H9 (cell line): ENCODE results near the gene GSG1L. TPM values are rescaled to one million over a fixed set of nuclear protein-coding genes. Genes with fewer than 3 reads are reported as not detected.

Experiments used
- DNase-seq: peaks from one replicate; pipeline ENCODE4 v3.0.0-alpha.2; 2017
- H2AFZ ChIP-seq: one replicate; pipeline ENCODE4 v1.6.1; 2013; ENCODE audit warnings: mild to moderate bottlenecking, low read length, control low read depth, moderate library complexity
- H2AK5ac ChIP-seq: 2 replicates; pipeline ENCODE4 v1.6.1; 2013; ENCODE audit warnings: low read length, control low read depth, mixed read lengths; ENCODE audit not compliant: insufficient read length
- H2BK120ac ChIP-seq: one replicate; pipeline ENCODE4 v1.6.1; 2013; ENCODE audit warnings: low read depth, mild to moderate bottlenecking, low read length, control low read depth, inconsistent platforms; ENCODE audit not compliant: poor library complexity, severe bottlenecking
- H2BK12ac ChIP-seq: 2 replicates; pipeline ENCODE4 v1.6.1; 2013; ENCODE audit warnings: low read length, control low read depth, mixed read lengths, low read depth; ENCODE audit not compliant: insufficient read length
- H2BK15ac ChIP-seq: 2 replicates; pipeline ENCODE4 v1.6.1; 2013; ENCODE audit warnings: low read depth, low read length, control low read depth
- H2BK20ac ChIP-seq: one replicate; pipeline ENCODE4 v1.6.1; 2013; ENCODE audit warnings: low read depth, mild to moderate bottlenecking, low read length, control low read depth, inconsistent platforms; ENCODE audit not compliant: poor library complexity, severe bottlenecking
- H2BK5ac ChIP-seq: 2 replicates; pipeline ENCODE4 v1.6.1; 2013; ENCODE audit warnings: low read length, control low read depth, mixed read lengths; ENCODE audit not compliant: insufficient read length
- H3K14ac ChIP-seq: 2 replicates; pipeline ENCODE4 v1.6.1; 2013; ENCODE audit warnings: low read length, control low read depth; ENCODE audit not compliant: insufficient read depth
- H3K18ac ChIP-seq: 2 replicates; pipeline ENCODE4 v1.6.1; 2013; ENCODE audit warnings: low read depth, mild to moderate bottlenecking, mixed read lengths, low read length, control low read depth; ENCODE audit not compliant: insufficient read length
- H3K23ac ChIP-seq: 2 replicates; pipeline ENCODE4 v1.6.1; 2013; ENCODE audit warnings: low read length, control low read depth, mixed read lengths, low read depth; ENCODE audit not compliant: insufficient read length
- H3K23me2 ChIP-seq: 2 replicates; pipeline ENCODE4 v1.6.1; 2013; ENCODE audit warnings: low read depth, mild to moderate bottlenecking, mixed read lengths, low read length, control low read depth; ENCODE audit not compliant: insufficient read length, poor library complexity, severe bottlenecking
- H3K27ac ChIP-seq: 2 replicates; pipeline ENCODE4 v1.5.1; 2013; ENCODE audit warnings: low read length, control low read depth, mixed read lengths, low read depth; ENCODE audit not compliant: insufficient read length
- H3K27me3 ChIP-seq: 2 replicates; pipeline ENCODE4 v1.6.1; 2013; ENCODE audit warnings: low read length, control low read depth, inconsistent platforms; ENCODE audit not compliant: insufficient read depth
- H3K4ac ChIP-seq: 2 replicates; pipeline ENCODE4 v1.6.1; 2013; ENCODE audit warnings: low read depth, mild to moderate bottlenecking, control low read depth, inconsistent platforms, low read length, moderate library complexity
- H3K4me1 ChIP-seq: 2 replicates; pipeline ENCODE4 v1.6.1; 2013; ENCODE audit warnings: low read length, control low read depth, inconsistent platforms; ENCODE audit not compliant: insufficient read depth
- H3K4me2 ChIP-seq: 2 replicates; pipeline ENCODE4 v1.6.1; 2013; ENCODE audit warnings: low read length, control low read depth, mixed read lengths; ENCODE audit not compliant: insufficient read length, insufficient read depth
- H3K56ac ChIP-seq: 2 replicates; pipeline ENCODE4 v1.6.1; 2013; ENCODE audit warnings: low read depth, mild to moderate bottlenecking, mixed read lengths, low read length, control low read depth; ENCODE audit not compliant: insufficient read length
- H3K79me1 ChIP-seq: 2 replicates; pipeline ENCODE4 v1.6.1; 2013; ENCODE audit warnings: low read depth, mild to moderate bottlenecking, moderate library complexity, low read length, control low read depth, inconsistent platforms; ENCODE audit not compliant: insufficient read depth, poor library complexity, severe bottlenecking
- H3K79me2 ChIP-seq: 2 replicates; pipeline ENCODE4 v1.6.1; 2013; ENCODE audit warnings: low read length, control low read depth, inconsistent platforms; ENCODE audit not compliant: insufficient read depth
- H3K9ac ChIP-seq: 2 replicates; pipeline ENCODE4 v1.6.1; 2013; ENCODE audit warnings: low read length, control low read depth, mixed read lengths; ENCODE audit not compliant: insufficient read length; ENCODE audit errors: extremely low read depth
- H3K9me3 ChIP-seq: one replicate; pipeline ENCODE4 v1.6.1; 2013; ENCODE audit warnings: low read depth, low read length, inconsistent platforms; ENCODE audit not compliant: control insufficient read depth
- H3T11ph ChIP-seq: one replicate; pipeline ENCODE4 v1.6.1; 2013; ENCODE audit warnings: mild to moderate bottlenecking, low read length, control low read depth, inconsistent platforms
- H4K20me1 ChIP-seq: one replicate; pipeline ENCODE4 v1.6.1; 2013; ENCODE audit not compliant: control insufficient read depth, insufficient read length, insufficient read depth
- H4K5ac ChIP-seq: 2 replicates; pipeline ENCODE4 v1.6.1; 2013; ENCODE audit warnings: low read depth, mild to moderate bottlenecking, mixed read lengths, low read length, control low read depth; ENCODE audit not compliant: insufficient read length
- H4K8ac ChIP-seq: replicated peaks from 2 replicates; pipeline ENCODE4 v1.6.1; 2013; ENCODE audit warnings: low read length, control low read depth, mixed read lengths, low read depth; ENCODE audit not compliant: insufficient read length
- H4K91ac ChIP-seq: 2 replicates; pipeline ENCODE4 v1.6.1; 2013; ENCODE audit warnings: low read depth, mild to moderate bottlenecking, moderate library complexity, mixed read lengths, low read length, control low read depth; ENCODE audit not compliant: insufficient read length
- H3K27ac Mint-ChIP-seq, 3 experiments: 2 replicates in 2 of 3; 3 replicates in 1 of 3; pipeline ENCODE4 v1.8.0; 2020 to 2021; ENCODE audit warnings: mixed read lengths in 3 of 3, mild to moderate bottlenecking in 1 of 3, moderate library complexity in 1 of 3
- H3K27me3 Mint-ChIP-seq: 2 replicates; pipeline ENCODE4 v1.8.0; 2021; ENCODE audit warnings: low read depth, mild to moderate bottlenecking, moderate library complexity, mixed read lengths
- H3K36me3 Mint-ChIP-seq, 3 experiments: 2 replicates in 2 of 3; 3 replicates in 1 of 3; pipeline ENCODE4 v1.8.0; 2020 to 2021; ENCODE audit warnings: low read depth in 3 of 3, mixed read lengths in 3 of 3; ENCODE audit not compliant: insufficient read depth in 1 of 3
- H3K4me1 Mint-ChIP-seq, 2 experiments: 2 replicates each; pipeline ENCODE4 v1.8.0; 2020; ENCODE audit warnings: mixed read lengths in 2 of 2
- H3K4me3 Mint-ChIP-seq, 2 experiments: 2 replicates in 1 of 2; 3 replicates in 1 of 2; pipeline ENCODE4 v1.8.0; 2020 to 2021; ENCODE audit warnings: mild to moderate bottlenecking in 2 of 2, mixed read lengths in 2 of 2, moderate library complexity in 1 of 2
- H3K9me3 Mint-ChIP-seq, 2 experiments: 2 replicates in 1 of 2; 3 replicates in 1 of 2; pipeline ENCODE4 v1.8.0; 2020; ENCODE audit warnings: mild to moderate bottlenecking in 2 of 2, mixed read lengths in 2 of 2, moderate library complexity in 1 of 2
- WGBS: extraction: QIAGEN DNeasy Blood & Tissue Kit; methylation state at CpG from one replicate; pipeline ENCODE4 v1.1.7; 2013; ENCODE audit warnings: missing lambda C conversion rate, low lambda C conversion rate, mixed read lengths; ENCODE audit not compliant: insufficient read length; ENCODE audit errors: extremely low coverage; 5-methylcytosine and 5-hydroxymethylcytosine counted together
- total RNA-seq: library from RNA; stranded (reverse); gene quantifications from 2 replicates; pipeline ENCODE4 v1.2.1, GENCODE V29; 2021
- TF ChIP-seq, protein P1 (sequence below): fragments of 200-600 bp; sonication (generic); conservative IDR thresholded peaks from 3 replicates; pipeline ENCODE4 v1.8.0; 2021; ENCODE audit warnings: antibody characterized with exemption, mild to moderate bottlenecking

GSG1L gene
- total RNA-seq, 1 experiment from 2014 or later = 0.35 TPM

DNA sequence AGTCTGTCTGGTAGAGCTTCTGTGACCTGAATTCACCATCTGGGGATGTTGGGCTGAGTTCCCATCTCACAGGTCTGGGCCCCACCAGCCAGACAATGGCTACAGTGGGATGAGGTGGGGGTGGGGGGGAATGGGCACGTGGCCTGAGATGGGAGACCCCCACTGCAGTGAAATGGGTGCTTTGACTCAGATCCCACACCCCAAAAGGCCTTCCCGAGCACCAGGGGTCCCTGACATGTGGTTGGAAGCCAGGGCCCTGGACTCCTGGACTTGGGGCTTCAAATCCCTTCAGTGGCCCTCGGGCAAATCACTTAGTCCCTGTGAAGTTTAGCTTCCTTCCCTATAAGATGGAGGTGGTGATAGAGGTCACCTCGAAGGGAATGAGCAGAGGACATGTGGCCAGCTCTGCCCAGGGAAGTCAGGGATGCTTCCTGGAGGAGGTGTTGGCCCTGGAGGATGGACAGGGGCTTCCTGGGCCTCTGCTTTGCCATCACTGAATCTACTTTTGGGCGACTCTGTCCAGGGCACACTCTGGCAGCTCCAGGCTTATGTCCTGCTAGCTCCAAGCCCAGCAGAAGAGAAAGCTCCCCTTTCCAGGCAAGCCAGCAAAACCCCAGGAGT, 295.4 kb downstream of the GSG1L start:
- Histone ChIP-seq H4K5ac (no peak overlapping the region), H2BK15ac (no peak overlapping the region), H3K79me2 (no peaks in the 10 kb centered on the region), H2BK120ac (no peak overlapping the region), H4K8ac (no peak overlapping the region), H3K27ac (no peak overlapping the region), H3K23me2 (no peaks in the 10 kb centered on the region), H3K56ac (no peak overlapping the region), H3K18ac (no peak overlapping the region), H2AFZ (no peak overlapping the region), H4K91ac (no peak overlapping the region), H3K27me3 (no peaks in the 10 kb centered on the region), H2BK20ac (no peak overlapping the region), H3K14ac (no peak overlapping the region), H3K4me2 (no peak overlapping the region), H4K20me1 (no peaks in the 10 kb centered on the region), H3K23ac (no peak overlapping the region), H3T11ph (no peak overlapping the region), H3K4me1 (no peaks in the 10 kb centered on the region), H2BK12ac (no peak overlapping the region), H2AK5ac (no peak overlapping the region), H2BK5ac (no peak overlapping the region), H3K9ac (no peak overlapping the region), H3K79me1 (no peaks in the 10 kb centered on the region), H3K4ac (no peak overlapping the region), H3K9me3 (no peaks in the 10 kb centered on the region)
- Mint-ChIP-seq H3K27me3 (no peaks in the 10 kb centered on the region; the same call in 1 of the 2 replicates), H3K4me3 (no peak overlapping the region), H3K4me1 (no peaks in the 10 kb centered on the region), H3K9me3 (peaks cover 9 to 12% of the 10 kb centered on the region in 2 experiments; a peak in 3 of 5 replicates), H3K36me3 (peaks cover 18 to 22% (median 19%) of the 10 kb centered on the region in 3 experiments; a peak in 6 of 7 replicates), H3K27ac (no peak overlapping the region)
- WGBS = no CpG with 5 or more reads among the region's 5 CpGs
- no peak for DNase-seq
- TF ChIP-seq, protein P1, sequence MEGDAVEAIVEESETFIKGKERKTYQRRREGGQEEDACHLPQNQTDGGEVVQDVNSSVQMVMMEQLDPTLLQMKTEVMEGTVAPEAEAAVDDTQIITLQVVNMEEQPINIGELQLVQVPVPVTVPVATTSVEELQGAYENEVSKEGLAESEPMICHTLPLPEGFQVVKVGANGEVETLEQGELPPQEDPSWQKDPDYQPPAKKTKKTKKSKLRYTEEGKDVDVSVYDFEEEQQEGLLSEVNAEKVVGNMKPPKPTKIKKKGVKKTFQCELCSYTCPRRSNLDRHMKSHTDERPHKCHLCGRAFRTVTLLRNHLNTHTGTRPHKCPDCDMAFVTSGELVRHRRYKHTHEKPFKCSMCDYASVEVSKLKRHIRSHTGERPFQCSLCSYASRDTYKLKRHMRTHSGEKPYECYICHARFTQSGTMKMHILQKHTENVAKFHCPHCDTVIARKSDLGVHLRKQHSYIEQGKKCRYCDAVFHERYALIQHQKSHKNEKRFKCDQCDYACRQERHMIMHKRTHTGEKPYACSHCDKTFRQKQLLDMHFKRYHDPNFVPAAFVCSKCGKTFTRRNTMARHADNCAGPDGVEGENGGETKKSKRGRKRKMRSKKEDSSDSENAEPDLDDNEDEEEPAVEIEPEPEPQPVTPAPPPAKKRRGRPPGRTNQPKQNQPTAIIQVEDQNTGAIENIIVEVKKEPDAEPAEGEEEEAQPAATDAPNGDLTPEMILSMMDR = no peak
